NCI-H1105 treated with DMSO at 0.1 percent for 48 hours (cell line): Measurements from ENCODE around the gene SCN1A.
"Not testable (repeated sequence)": the region's sequence is repeated elsewhere in the genome, so short reads cannot be mapped to it uniquely, and the experiment has no call there.

Experiments
- DNase-seq: peaks from one replicate; lab custom pipeline; 2025; lab: John Stamatoyannopoulos, UW

Gene SCN1A

GRCh38 chr2:166127217-166128155 lies at the start of gene SCN1A:
TSS of gene SCN1A (minus strand) at chr2:166128020. CDS start at chr2:166073621, 54,399 bp downstream.
- DNase-seq: peak; percentile 73

- no peak for DNase-seq
These were observed 45.4 kb upstream of the SCN1A start for GRCh38 chr2:166173263-166173662.

GRCh38 chr2:166171216-166171615 lies 43.4 kb upstream of the SCN1A start:
- no peak for DNase-seq

- DNase-seq: no peak
These were observed 42.5 kb upstream of the SCN1A start for GRCh38 chr2:166170356-166170755.

- no peak for DNase-seq
These were observed 39.6 kb upstream of the SCN1A start for GRCh38 chr2:166167449-166167848.

GRCh38 chr2:166163775-166164174 lies 36.0 kb upstream of the SCN1A start:
- DNase-seq: no peak

- DNase-seq: no peak
These were observed 30.7 kb upstream of the SCN1A start for GRCh38 chr2:166158546-166158945.

GRCh38 chr2:166157578-166157977 lies 29.8 kb upstream of the SCN1A start:
- DNase-seq: no peak

GRCh38 chr2:166156985-166157490 lies 29.2 kb upstream of the SCN1A start:
- DNase-seq: no peak

GRCh38 chr2:166155589-166155988 lies 27.8 kb upstream of the SCN1A start:
- DNase-seq: no peak

- no peak for DNase-seq
These were observed 27.0 kb upstream of the SCN1A start for GRCh38 chr2:166154685-166155338.

GRCh38 chr2:166152064-166152463 lies 24.2 kb upstream of the SCN1A start:
- no peak for DNase-seq

- DNase-seq: no peak
These were observed 20.9 kb upstream of the SCN1A start for GRCh38 chr2:166148500-166149400.

- DNase-seq: no peak
These were observed 20.1 kb upstream of the SCN1A start for GRCh38 chr2:166147883-166148282.

GRCh38 chr2:166144071-166144470 lies 16.3 kb upstream of the SCN1A start:
- no peak for DNase-seq

- DNase-seq: no peak
These were observed 13.1 kb upstream of the SCN1A start for GRCh38 chr2:166140932-166141331.

- no peak for DNase-seq
These were observed 12.7 kb upstream of the SCN1A start for GRCh38 chr2:166140475-166140874.

GRCh38 chr2:166139479-166139878 lies 11.7 kb upstream of the SCN1A start:
- DNase-seq: not testable (repeated sequence)

GRCh38 chr2:166138667-166139066 lies 10.8 kb upstream of the SCN1A start:
- DNase-seq: no peak

- no peak for DNase-seq
These were observed 10.3 kb upstream of the SCN1A start for GRCh38 chr2:166138144-166138543.

GRCh38 chr2:166137331-166137730 lies 9.5 kb upstream of the SCN1A start:
- DNase-seq: no peak

- DNase-seq: no peak
These were observed 8.0 kb upstream of the SCN1A start for GRCh38 chr2:166135849-166136258.
